ENCODE measurements around the gene ACACA.

Gene ACACA

DNA sequence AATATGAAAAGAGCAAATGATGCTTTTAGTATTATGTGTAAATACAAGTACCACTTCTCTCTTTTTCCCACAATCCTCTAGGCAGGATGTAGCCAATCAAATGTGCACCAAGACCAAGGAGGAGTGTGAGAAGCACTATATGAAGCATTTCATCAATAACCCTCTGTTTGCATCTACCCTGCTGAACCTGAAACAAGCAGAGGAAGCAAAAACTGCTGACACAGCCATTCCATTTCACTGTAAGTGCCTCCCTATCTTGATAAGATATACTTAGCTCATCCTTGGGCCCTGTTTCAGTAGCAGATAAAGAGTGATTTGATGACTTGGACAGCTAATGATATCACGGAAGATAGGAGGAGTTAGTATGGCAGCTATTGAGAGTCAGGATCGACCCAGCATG, 33.8 kb upstream of the ACACA start:
- no peaks in the 10 kb centered on the region for H3K27me3 ChIP-seq (ENCODE audit: insufficient read depth, poor library complexity, severe bottlenecking)
- peaks cover under 1% of the 10 kb centered on the region for H3K4me1 ChIP-seq (ENCODE audit: insufficient read depth, poor library complexity, severe bottlenecking)
- no peak overlapping the region for H3K27ac ChIP-seq (ENCODE audit: poor library complexity, severe bottlenecking)
- no peak overlapping the region for H3K4me3 ChIP-seq (ENCODE audit: severe bottlenecking)
- H3K9me3 ChIP-seq (ENCODE audit: severe bottlenecking): no peaks in the 10 kb centered on the region
- no peak for ATAC-seq (ENCODE audit: low read depth)
- H3K36me3 ChIP-seq (ENCODE audit: low read depth): peaks cover 68% of the 10 kb centered on the region
- TF ChIP-seq, protein P1, sequence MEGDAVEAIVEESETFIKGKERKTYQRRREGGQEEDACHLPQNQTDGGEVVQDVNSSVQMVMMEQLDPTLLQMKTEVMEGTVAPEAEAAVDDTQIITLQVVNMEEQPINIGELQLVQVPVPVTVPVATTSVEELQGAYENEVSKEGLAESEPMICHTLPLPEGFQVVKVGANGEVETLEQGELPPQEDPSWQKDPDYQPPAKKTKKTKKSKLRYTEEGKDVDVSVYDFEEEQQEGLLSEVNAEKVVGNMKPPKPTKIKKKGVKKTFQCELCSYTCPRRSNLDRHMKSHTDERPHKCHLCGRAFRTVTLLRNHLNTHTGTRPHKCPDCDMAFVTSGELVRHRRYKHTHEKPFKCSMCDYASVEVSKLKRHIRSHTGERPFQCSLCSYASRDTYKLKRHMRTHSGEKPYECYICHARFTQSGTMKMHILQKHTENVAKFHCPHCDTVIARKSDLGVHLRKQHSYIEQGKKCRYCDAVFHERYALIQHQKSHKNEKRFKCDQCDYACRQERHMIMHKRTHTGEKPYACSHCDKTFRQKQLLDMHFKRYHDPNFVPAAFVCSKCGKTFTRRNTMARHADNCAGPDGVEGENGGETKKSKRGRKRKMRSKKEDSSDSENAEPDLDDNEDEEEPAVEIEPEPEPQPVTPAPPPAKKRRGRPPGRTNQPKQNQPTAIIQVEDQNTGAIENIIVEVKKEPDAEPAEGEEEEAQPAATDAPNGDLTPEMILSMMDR (IDR thresholded peaks at IDR 0.05; ENCODE audit: poor library complexity, severe bottlenecking): no peak
- no peak for DNase-seq (ENCODE audit: low spot score)

- Histone ChIP-seq H3K4me3 (ENCODE audit: severe bottlenecking) (no peak overlapping the region), H3K27ac (ENCODE audit: poor library complexity, severe bottlenecking) (no peak overlapping the region), H3K9me3 (ENCODE audit: severe bottlenecking) (no peaks in the 10 kb centered on the region), H3K27me3 (ENCODE audit: insufficient read depth, poor library complexity, severe bottlenecking) (no peaks in the 10 kb centered on the region), H3K4me1 (ENCODE audit: insufficient read depth, poor library complexity, severe bottlenecking) (no peaks in the 10 kb centered on the region), H3K36me3 (ENCODE audit: low read depth) (peaks cover 66% of the 10 kb centered on the region)
- DNase-seq (ENCODE audit: low spot score) (no peak), ATAC-seq (ENCODE audit: low read depth) (no peak)
- TF ChIP-seq, protein P1 (IDR thresholded peaks at IDR 0.05; ENCODE audit: poor library complexity, severe bottlenecking): peak; percentile 53
These were observed 31.5 kb upstream of the ACACA start for GRCh38 chr17:37438141-37438540.

DNA sequence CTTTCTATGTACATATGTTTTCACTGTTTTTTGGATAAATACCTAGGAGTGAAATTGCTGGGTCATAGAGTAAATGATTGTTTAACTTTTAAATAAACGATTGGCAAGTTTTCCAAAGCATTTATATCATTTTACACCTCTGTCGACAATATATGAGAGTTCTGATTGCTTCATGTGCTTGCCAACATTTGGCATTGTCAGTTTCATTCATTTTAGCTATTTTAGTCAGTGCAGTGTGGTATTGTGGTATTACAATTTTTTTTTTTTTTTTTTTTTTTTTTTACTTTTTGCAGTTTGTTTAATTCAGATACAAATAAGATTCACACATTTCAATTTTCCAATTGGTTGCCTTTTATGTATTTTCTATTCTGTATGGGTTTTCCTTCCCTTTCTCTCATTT, 26.0 kb upstream of the ACACA start:
- DNase-seq (ENCODE audit: low spot score) (no peak), ATAC-seq (ENCODE audit: low read depth) (no peak)
- Histone ChIP-seq H3K27ac (ENCODE audit: poor library complexity, severe bottlenecking) (no peak overlapping the region), H3K4me1 (ENCODE audit: insufficient read depth, poor library complexity, severe bottlenecking) (peaks cover 22% of the 10 kb centered on the region), H3K36me3 (ENCODE audit: low read depth) (peaks cover 56% of the 10 kb centered on the region), H3K9me3 (ENCODE audit: severe bottlenecking) (no peaks in the 10 kb centered on the region), H3K27me3 (ENCODE audit: insufficient read depth, poor library complexity, severe bottlenecking) (no peaks in the 10 kb centered on the region), H3K4me3 (ENCODE audit: severe bottlenecking) (no peak overlapping the region)
- TF ChIP-seq, protein P1 (IDR thresholded peaks at IDR 0.05; ENCODE audit: poor library complexity, severe bottlenecking): no peak

DNA sequence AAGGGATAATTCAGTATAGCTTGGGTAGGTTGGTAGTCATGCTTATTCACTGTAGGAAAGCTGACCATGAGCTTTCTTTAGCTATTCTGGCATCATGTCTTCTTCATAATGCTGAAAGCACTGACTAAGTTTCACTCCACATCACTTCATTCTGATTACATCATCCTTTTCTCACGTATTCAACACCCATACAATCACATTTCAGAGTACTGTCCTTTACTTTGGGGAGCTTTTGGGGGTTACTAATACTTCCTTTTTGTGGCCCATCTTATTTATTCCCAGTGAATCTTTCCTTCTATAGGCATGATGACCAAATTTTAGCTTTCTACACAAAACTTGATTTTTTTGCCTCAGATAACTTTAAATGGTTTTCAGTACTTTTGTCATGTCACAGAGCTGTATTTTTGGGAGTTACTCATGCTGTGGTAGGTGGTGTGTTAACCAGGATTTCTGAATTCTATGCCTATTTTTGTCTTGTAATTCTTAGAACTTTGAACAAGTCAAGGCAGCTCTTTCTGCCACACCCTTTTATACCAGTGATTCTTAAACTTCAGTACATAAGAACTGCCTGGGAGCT, 23.5 kb upstream of the ACACA start:
- Histone ChIP-seq H3K4me1 (ENCODE audit: insufficient read depth, poor library complexity, severe bottlenecking) (peaks cover 22% of the 10 kb centered on the region), H3K4me3 (ENCODE audit: severe bottlenecking) (no peak overlapping the region), H3K36me3 (ENCODE audit: low read depth) (peaks cover 77% of the 10 kb centered on the region), H3K27ac (ENCODE audit: poor library complexity, severe bottlenecking) (peak overlapping the region; percentile 75), H3K9me3 (ENCODE audit: severe bottlenecking) (no peaks in the 10 kb centered on the region), H3K27me3 (ENCODE audit: insufficient read depth, poor library complexity, severe bottlenecking) (no peaks in the 10 kb centered on the region)
- ATAC-seq (ENCODE audit: low read depth) (peak; percentile 90), DNase-seq (ENCODE audit: low spot score) (no peak)
- TF ChIP-seq, protein P1 (IDR thresholded peaks at IDR 0.05; ENCODE audit: poor library complexity, severe bottlenecking): no peak

- TF ChIP-seq, protein P1 (IDR thresholded peaks at IDR 0.05; ENCODE audit: poor library complexity, severe bottlenecking): no peak
- Histone ChIP-seq H3K36me3 (ENCODE audit: low read depth) (peaks cover 77% of the 10 kb centered on the region), H3K9me3 (ENCODE audit: severe bottlenecking) (no peaks in the 10 kb centered on the region), H3K4me1 (ENCODE audit: insufficient read depth, poor library complexity, severe bottlenecking) (peaks cover 22% of the 10 kb centered on the region), H3K27ac (ENCODE audit: poor library complexity, severe bottlenecking) (peak overlapping the region; percentile 75), H3K4me3 (ENCODE audit: severe bottlenecking) (no peak overlapping the region), H3K27me3 (ENCODE audit: insufficient read depth, poor library complexity, severe bottlenecking) (no peaks in the 10 kb centered on the region)
- ATAC-seq (ENCODE audit: low read depth) (no peak), DNase-seq (ENCODE audit: low spot score) (no peak)
These were observed 22.8 kb upstream of the ACACA start for GRCh38 chr17:37429453-37429852.
